K562 (cell line): Measurements from ENCODE around the gene POLK. TPM values are rescaled to one million over a fixed set of nuclear protein-coding genes. Genes with fewer than 3 reads are reported as not detected.

Experiments
- ATAC-seq: fragments of 200-7000 bp; cut with Tn5 transposase; 3 replicates; pipeline ENCODE4 v1.9.1; 2020; ENCODE audit warnings: moderate library complexity
- BruUV-seq: library from RNA; stranded (reverse); fragments of 400-500 nt; replicated peaks from 2 replicates; lab custom pipeline; 2021; lab: Mats Ljungman, UMichigan
- CTCF ChIA-PET: fragments of 300-600 bp; formaldehyde crosslinking; extraction: SDS; loops from one replicate; lab custom pipeline; 2021; ENCODE audit warnings: low intra/inter-chr PET ratio; lab: Yijun Ruan, JAX
- POLR2A ChIA-PET: fragments of 300-600, 350-650 bp; sonication (Branson Sonifier 250); formaldehyde crosslinking; extraction: SDS; loops from one replicate; lab custom pipeline; 2021; ENCODE audit warnings: antibody characterized with exemption, inconsistent platforms; lab: Yijun Ruan, JAX
- DNase-seq, 4 experiments: peaks; one replicate each; pipeline versions ENCODE4 v3.0.0 to v3.0.0-alpha.2; 2011 to 2018; ENCODE audit warnings: low spot score in 3 of 4, mixed read lengths in 3 of 4; ENCODE audit errors: extremely low read depth in 1 of 4
- FAIRE-seq: peaks from 2 replicates; lab custom pipeline; 2011; peaks lifted over from hg19 to GRCh38; lab: Jason Lieb, UNC
- H2AFZ ChIP-seq: 2 replicates; pipeline ENCODE4 v1.6.0; 2011; ENCODE audit warnings: low read depth, low read length, control low read depth, inconsistent platforms
- H3K27ac ChIP-seq: fragments of 200-600 bp; 3 replicates; pipeline ENCODE4 v1.8.0; 2011; ENCODE audit warnings: low read depth, mild to moderate bottlenecking, control low read depth, inconsistent platforms, low read length, moderate library complexity, mixed read lengths; ENCODE audit errors: extremely low read depth
- H3K27me3 ChIP-seq, 2 experiments: fragments of 300-600 bp in 1 of 2; 2 replicates in 1 of 2; 3 replicates in 1 of 2; pipeline versions ENCODE4 v1.6.0 to v1.8.0; 2011; ENCODE audit warnings: inconsistent platforms in 2 of 2, low read length in 2 of 2, mild to moderate bottlenecking in 1 of 2, mixed read lengths in 1 of 2, moderate library complexity in 1 of 2; ENCODE audit not compliant: control insufficient read depth in 2 of 2, insufficient read depth in 2 of 2
- H3K36me3 ChIP-seq: fragments of 300-600 bp; 3 replicates; pipeline ENCODE4 v1.8.0; 2011; ENCODE audit warnings: mild to moderate bottlenecking, low read length, inconsistent platforms; ENCODE audit not compliant: control insufficient read depth, insufficient read depth
- H3K4me1 ChIP-seq, 2 experiments: fragments of 200-600 bp in 1 of 2; replicated peaks in 1 of 2; 2 replicates in 1 of 2; 3 replicates in 1 of 2; pipeline versions ENCODE4 v1.5.1 to v1.8.0; 2011; ENCODE audit warnings: inconsistent platforms in 2 of 2, low read length in 2 of 2, mild to moderate bottlenecking in 1 of 2, mixed read lengths in 1 of 2, moderate library complexity in 1 of 2; ENCODE audit not compliant: control insufficient read depth in 2 of 2, insufficient read depth in 2 of 2
- H3K4me2 ChIP-seq: 2 replicates; pipeline ENCODE4 v1.6.1; 2011; ENCODE audit warnings: low read length, control low read depth, inconsistent platforms, mixed read lengths; ENCODE audit not compliant: insufficient read depth
- H3K4me3 ChIP-seq: fragments of 200-600 bp; sonication (generic), shearing (Covaris generic); 2 replicates; pipeline ENCODE4 v1.5.1; 2016; ENCODE audit warnings: control low read depth, inconsistent platforms
- H3K79me2 ChIP-seq: fragments of 200-600 bp; 3 replicates; pipeline ENCODE4 v1.8.0; 2011; ENCODE audit warnings: low read length, inconsistent platforms; ENCODE audit not compliant: control insufficient read depth, insufficient read depth
- H3K9ac ChIP-seq, 2 experiments: 2 replicates each; pipeline versions ENCODE4 v1.6.0 to v1.6.1; 2011; ENCODE audit warnings: low read depth in 2 of 2, low read length in 2 of 2, control low read depth in 1 of 2, inconsistent platforms in 1 of 2, mild to moderate bottlenecking in 1 of 2, mixed read lengths in 1 of 2; ENCODE audit not compliant: insufficient read depth in 1 of 2
- H3K9me1 ChIP-seq: one replicate; pipeline ENCODE4 v1.6.0; 2011; ENCODE audit warnings: inconsistent platforms, mild to moderate bottlenecking, low read length, moderate library complexity; ENCODE audit not compliant: control insufficient read depth, insufficient read depth
- H3K9me3 ChIP-seq: replicated peaks from 2 replicates; pipeline ENCODE4 v1.5.1; 2011; ENCODE audit warnings: low read depth, low read length, inconsistent platforms; ENCODE audit not compliant: control insufficient read depth, insufficient read depth
- H4K20me1 ChIP-seq: replicated peaks from 2 replicates; pipeline ENCODE4 v1.6.1; 2011; ENCODE audit warnings: low read length, inconsistent platforms, mixed read lengths; ENCODE audit not compliant: control insufficient read depth, insufficient read depth
- ATF6 ChIP-seq: sonication (generic); formaldehyde crosslinking; IDR thresholded peaks from 2 replicates; pipeline ENCODE4 v1.4.0; 2020; ENCODE audit warnings: mild to moderate bottlenecking, missing genetic modification reagents
- CBFA2T2 ChIP-seq: fragments of 450-650 bp; conservative IDR thresholded peaks from 2 replicates; pipeline ENCODE4 v1.6.1; 2017; ENCODE audit warnings: mild to moderate bottlenecking
- CBFA2T3 ChIP-seq: fragments of 450-650 bp; IDR thresholded peaks from 2 replicates; pipeline ENCODE4 v1.6.1; 2017
- DPF2 ChIP-seq: fragments of 450-650 bp; IDR thresholded peaks from 2 replicates; pipeline ENCODE4 v1.6.1; 2016
- GTF2A2 ChIP-seq: IDR thresholded peaks from 2 replicates; pipeline ENCODE4 v1.6.1; 2016; ENCODE audit warnings: mild to moderate bottlenecking, missing genetic modification characterization, missing compliant biosample characterization
- GTF3C2 ChIP-seq: IDR thresholded peaks from 3 replicates; pipeline ENCODE4 v1.6.1; 2011; ENCODE audit warnings: borderline replicate concordance, mild to moderate bottlenecking, moderate library complexity; ENCODE audit not compliant: insufficient read length; ENCODE audit errors: extremely low read depth
- JUND ChIP-seq, 2 experiments: IDR thresholded peaks; 2 replicates in 1 of 2; 3 replicates in 1 of 2; pipeline ENCODE4 v1.6.1; 2011; ENCODE audit warnings: borderline replicate concordance in 2 of 2, low read depth in 2 of 2, low read length in 2 of 2, improper control_type of control experiment in 1 of 2, missing biosample characterization in 1 of 2, missing genetic modification characterization in 1 of 2, missing genetic modification reagents in 1 of 2
- MAFF ChIP-seq: IDR thresholded peaks from 2 replicates; pipeline ENCODE4 v1.6.1; 2012; ENCODE audit warnings: low read length, improper control_type of control experiment
- MXI1 ChIP-seq: IDR thresholded peaks from 2 replicates; pipeline ENCODE4 v1.6.1; 2011; ENCODE audit warnings: low read depth, mild to moderate bottlenecking, improper control_type of control experiment, low read length
- POLR3A ChIP-seq: IDR thresholded peaks from 2 replicates; pipeline ENCODE4 v1.6.1; 2011; ENCODE audit warnings: borderline replicate concordance, mild to moderate bottlenecking, moderate library complexity; ENCODE audit not compliant: insufficient read length, insufficient read depth; ENCODE audit errors: extremely low read depth
- SLC30A9 ChIP-seq: fragments of 250-450 bp; sonication (Bioruptor Pico); IDR thresholded peaks from 2 replicates; pipeline ENCODE4 v1.8.0; 2022; ENCODE audit warnings: mild to moderate bottlenecking, moderate library complexity
- SMARCE1 ChIP-seq: fragments of 450-650 bp; IDR thresholded peaks from 2 replicates; pipeline ENCODE4 v1.7.1; 2016; ENCODE audit warnings: mild to moderate bottlenecking
- STAT5A ChIP-seq: IDR thresholded peaks from 2 replicates; pipeline ENCODE4 v1.6.1; 2012; ENCODE audit warnings: low read length, inconsistent platforms, borderline replicate concordance
- TAL1 ChIP-seq: fragments of 450-650 bp; IDR thresholded peaks from 2 replicates; pipeline ENCODE4 v1.6.1; 2016; ENCODE audit warnings: mild to moderate bottlenecking
- ZNF76 ChIP-seq: fragments of 250-450 bp; sonication (Bioruptor Pico); IDR thresholded peaks from 2 replicates; pipeline ENCODE4 v1.4.0; 2020; ENCODE audit warnings: mild to moderate bottlenecking, moderate library complexity, borderline replicate concordance
- WGBS: fragments of 100-300 bp; shearing (Covaris generic); methylation state at CpG from one replicate; pipeline ENCODE4 v1.1.6; 2016; ENCODE audit warnings: low coverage, mixed read lengths; ENCODE audit not compliant: insufficient coverage; ENCODE audit errors: missing lambda C conversion rate; 5-methylcytosine and 5-hydroxymethylcytosine counted together
- in situ Hi-C: fragments of 300-500 bp; cut with MboI; formaldehyde crosslinking; loops from 4 replicates; pipeline ENCODE4 v1.15.0; 2018; ENCODE audit warnings: inconsistent platforms, mixed read lengths
- intact Hi-C: fragments of 100-400 bp; cut with micrococcal nuclease; formaldehyde crosslinking; loops from 2 replicates; pipeline ENCODE4 v1.14.2; 2022
- polyA plus RNA-seq, 8 experiments: library from polyadenylated mRNA; depleted of rRNA in 4 of 8; stranded (reverse) in 5 of 8; unstranded in 3 of 8; fragments of >200 nt; fragmentation: Nextera tagmentation in 2 of 8; fragmentation: Illumina TruSeq in 1 of 8; extraction: Ambion mirVana in 2 of 8; extraction: Trizol in 1 of 8; gene quantifications; 2 replicates each; pipeline versions ENCODE4 v1.2.1 to v1.2.3, GENCODE V29; 2011 to 2014; ENCODE audit warnings: inconsistent platforms in 1 of 8, missing spikeins in 1 of 8
- total RNA-seq, 7 experiments: library from RNA; depleted of rRNA in 6 of 7; stranded (reverse); fragments of >200 nt in 6 of 7; fragmentation: Illumina TruSeq in 2 of 7; extraction: Trizol in 2 of 7; gene quantifications; 2 replicates each; pipeline versions ENCODE4 v1.2.1 to v1.2.3, GENCODE V29; 2011 to 2021; ENCODE audit warnings: low replicate concordance in 1 of 7
- TF ChIP-seq, protein P1 (sequence below), 3 experiments: IDR thresholded peaks in 2 of 3; conservative IDR thresholded peaks in 1 of 3; 2 replicates each; pipeline ENCODE4 v1.5.1; 2011 to 2012; ENCODE audit warnings: low read length in 3 of 3, mild to moderate bottlenecking in 3 of 3, control low read depth in 2 of 3, improper control_type of control experiment in 1 of 3, inconsistent platforms in 1 of 3, low read depth in 1 of 3, mixed read lengths in 1 of 3, moderate library complexity in 1 of 3; ENCODE audit not compliant: insufficient read depth in 2 of 3

Gene POLK
- total and polyA plus RNA-seq, 9 of the 15 experiments (the other 6 are each of a cell fraction or from before 2014, with no cell fraction given), result 6.1 to 31.6 (median 16.5) TPM

DNA sequence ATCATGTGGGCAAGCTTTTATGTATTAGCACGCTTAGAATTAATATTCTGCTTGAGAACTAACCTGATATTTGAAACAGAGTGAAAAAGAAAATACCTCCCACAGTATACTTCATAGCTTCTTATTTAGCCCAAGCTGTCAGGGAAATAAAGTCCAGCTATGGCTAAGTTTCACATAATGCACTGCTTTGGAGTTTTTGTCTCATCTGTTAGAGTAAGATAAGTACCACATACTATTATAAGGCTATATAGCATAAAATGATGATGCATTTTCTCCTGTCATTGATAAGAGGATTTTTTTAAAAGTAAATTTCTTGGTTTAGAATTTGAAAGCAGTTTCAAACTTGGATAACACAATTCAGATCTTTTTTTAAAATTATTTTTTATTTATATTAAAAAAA lies 97.2 kb downstream of the POLK start (continued):
- TF ChIP-seq GTF3C2, result no peak
- no peak for TF ChIP-seq POLR3A
- no peak for TF ChIP-seq GTF2A2
- TF ChIP-seq TAL1, result peak; percentile 41
- TF ChIP-seq MAFF, result peak; percentile 1; the same call in 1 of the 2 replicates
- TF ChIP-seq CBFA2T2, result peak; percentile 35; the same call in 1 of the 2 replicates

DNA sequence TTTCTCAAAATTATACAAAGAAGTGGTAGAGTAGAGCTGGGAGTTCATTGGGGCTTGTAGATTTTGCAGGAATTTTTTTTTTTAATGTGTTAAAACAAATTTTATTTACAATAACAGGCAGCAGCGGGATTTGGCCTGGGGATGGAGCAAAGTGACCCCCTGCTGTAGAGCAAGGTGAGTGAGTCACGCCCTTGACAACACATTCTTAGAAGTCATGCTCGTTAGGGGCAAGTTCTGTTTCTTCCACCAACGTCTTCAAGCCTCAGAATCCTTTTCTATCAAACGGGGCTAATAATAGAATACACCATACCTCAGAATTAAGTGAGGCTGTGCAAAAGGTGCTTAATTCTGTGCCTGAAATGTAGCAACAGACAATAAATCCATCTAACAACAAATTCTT lies 98.5 kb downstream of the POLK start:
- no peaks in the 10 kb centered on the region for H3K27me3 ChIP-seq
- H3K27ac ChIP-seq, result no peak overlapping the region
- no peaks in the 10 kb centered on the region for H3K36me3 ChIP-seq
- no TSS peak for BruUV-seq
- ATAC-seq (0 out of 3 replicates have a peak, but pooled peaks have one; percentile 34), DNase-seq (peak in 1 of 4 experiments; percentile 43), FAIRE-seq (no peak)
- H3K9me3 ChIP-seq, result no peaks in the 10 kb centered on the region
- H2AFZ ChIP-seq, result no peak overlapping the region
- WGBS, result 21% methylated on average over 5 of the region's 5 CpGs
- intact Hi-C loops, result no loop called here
- ChIA-PET POLR2A (interaction anchor here (0.6 kb wide), 1 partner anchor 9 kb away, joined by 3 read pairs; no protein-coding TSS in a partner anchor), CTCF (no interaction called here)
- no peaks in the 10 kb centered on the region for H3K9me1 ChIP-seq
- H3K79me2 ChIP-seq, result no peaks in the 10 kb centered on the region
- no peaks in the 10 kb centered on the region for H4K20me1 ChIP-seq
- no peak overlapping the region for H3K9ac ChIP-seq
- in situ Hi-C loops, result no loop called here
- peaks cover 15 to 16% of the 10 kb centered on the region in 2 experiments; a peak in 4 of 5 replicates for H3K4me1 ChIP-seq
- TF ChIP-seq, protein P1, sequence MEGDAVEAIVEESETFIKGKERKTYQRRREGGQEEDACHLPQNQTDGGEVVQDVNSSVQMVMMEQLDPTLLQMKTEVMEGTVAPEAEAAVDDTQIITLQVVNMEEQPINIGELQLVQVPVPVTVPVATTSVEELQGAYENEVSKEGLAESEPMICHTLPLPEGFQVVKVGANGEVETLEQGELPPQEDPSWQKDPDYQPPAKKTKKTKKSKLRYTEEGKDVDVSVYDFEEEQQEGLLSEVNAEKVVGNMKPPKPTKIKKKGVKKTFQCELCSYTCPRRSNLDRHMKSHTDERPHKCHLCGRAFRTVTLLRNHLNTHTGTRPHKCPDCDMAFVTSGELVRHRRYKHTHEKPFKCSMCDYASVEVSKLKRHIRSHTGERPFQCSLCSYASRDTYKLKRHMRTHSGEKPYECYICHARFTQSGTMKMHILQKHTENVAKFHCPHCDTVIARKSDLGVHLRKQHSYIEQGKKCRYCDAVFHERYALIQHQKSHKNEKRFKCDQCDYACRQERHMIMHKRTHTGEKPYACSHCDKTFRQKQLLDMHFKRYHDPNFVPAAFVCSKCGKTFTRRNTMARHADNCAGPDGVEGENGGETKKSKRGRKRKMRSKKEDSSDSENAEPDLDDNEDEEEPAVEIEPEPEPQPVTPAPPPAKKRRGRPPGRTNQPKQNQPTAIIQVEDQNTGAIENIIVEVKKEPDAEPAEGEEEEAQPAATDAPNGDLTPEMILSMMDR (IDR thresholded peaks at IDR 0.05 in 2 of 3, conservative IDR thresholded peaks at IDR 0.05 in 1 of 3; ENCODE audit: insufficient read depth in 2 of 3, low read depth in 1 of 3, low read length in 3 of 3), result no peak
- TF ChIP-seq CBFA2T3 (no peak), ATF6 (CRISPR knock-in tag) (no peak), SLC30A9 (CRISPR knock-in tag) (no peak), STAT5A (0 out of 2 replicates have a peak, but pooled peaks have one; percentile 4), DPF2 (no peak), ZNF76 (CRISPR knock-in tag) (no peak), SMARCE1 (no peak), JUND (IDR thresholded peaks at IDR 0.05; ENCODE audit: borderline replicate concordance, low read depth, low read length) (peak; percentile 13; the same call in 1 of the 2 replicates), JUND (tag; IDR thresholded peaks at IDR 0.05; ENCODE audit: borderline replicate concordance, low read depth, low read length) (no peak), MXI1 (no peak)
- H3K4me2 ChIP-seq, result no peak overlapping the region
- no peak overlapping the region for H3K4me3 ChIP-seq
